ENCODE data around the gene SYNPR.

- TF ChIP-seq CTCF (IDR thresholded peaks at IDR 0.05): no peak
- no peak for TF ChIP-seq POLR2A (IDR thresholded peaks at IDR 0.05)
Observed at GRCh38 chr3:63438826-63439371, 160.8 kb downstream of the SYNPR start.

Measured in right lobe of liver (tissue), 4 donors.